K562 (cell line): ENCODE data around the gene FN3KRP. TPM values are rescaled to one million over a fixed set of nuclear protein-coding genes. Genes with fewer than 3 reads are reported as not detected.

Experiments
- ERF ChIP-seq: fragments of 450-650 bp; formaldehyde crosslinking; IDR thresholded peaks from 2 replicates; pipeline ENCODE4 v1.4.0; 2020; ENCODE audit warnings: mild to moderate bottlenecking, mixed read lengths
- JUND ChIP-seq, 2 experiments: IDR thresholded peaks; 2 replicates in 1 of 2; 3 replicates in 1 of 2; pipeline ENCODE4 v1.6.1; 2011; ENCODE audit warnings: borderline replicate concordance in 2 of 2, low read depth in 2 of 2, low read length in 2 of 2, improper control_type of control experiment in 1 of 2, missing biosample characterization in 1 of 2, missing genetic modification characterization in 1 of 2, missing genetic modification reagents in 1 of 2
- MAFG ChIP-seq: fragments of 450-650 bp; conservative IDR thresholded peaks from 2 replicates; pipeline ENCODE4 v1.6.1; 2016; ENCODE audit warnings: missing genetic modification characterization, missing compliant biosample characterization
- MBD1 ChIP-seq: fragments of 250-450 bp; sonication (Bioruptor Pico); IDR thresholded peaks from 2 replicates; pipeline ENCODE4 v1.8.0; 2022; ENCODE audit warnings: inconsistent platforms
- MED1 ChIP-seq: sonication (generic); formaldehyde crosslinking; IDR thresholded peaks from 2 replicates; pipeline ENCODE4 v1.8.1; 2023; ENCODE audit warnings: missing genetic modification reagents, borderline replicate concordance
- MYBL2 ChIP-seq, 2 experiments: fragments of 450-650 bp in 1 of 2; sonication (generic) in 1 of 2; formaldehyde crosslinking in 1 of 2; IDR thresholded peaks; 2 replicates each; pipeline versions ENCODE4 v1.6.1 to v1.8.1; 2017 to 2022; ENCODE audit warnings: borderline replicate concordance in 1 of 2, inconsistent platforms in 1 of 2, low read depth in 1 of 2, mild to moderate bottlenecking in 1 of 2, missing genetic modification reagents in 1 of 2, moderate library complexity in 1 of 2
- NFE2L1 ChIP-seq: fragments of 450-650 bp; IDR thresholded peaks from 2 replicates; pipeline ENCODE4 v1.6.1; 2016; ENCODE audit warnings: missing genetic modification characterization, low read depth, mild to moderate bottlenecking, missing compliant biosample characterization, moderate library complexity, borderline replicate concordance
- PATZ1 ChIP-seq: fragments of 250-450 bp; sonication (Bioruptor Pico); IDR thresholded peaks from 2 replicates; pipeline ENCODE4 v1.5.0; 2020; ENCODE audit warnings: mild to moderate bottlenecking, borderline replicate concordance
- PHB2 ChIP-seq: fragments of 450-650 bp; IDR thresholded peaks from 2 replicates; pipeline ENCODE4 v1.6.1; 2017; ENCODE audit warnings: low read depth
- RFX1 ChIP-seq: fragments of 450-650 bp; IDR thresholded peaks from 2 replicates; pipeline ENCODE4 v1.6.1; 2016; ENCODE audit warnings: mild to moderate bottlenecking, moderate library complexity
- ZBTB33 ChIP-seq: sonication (generic); formaldehyde crosslinking; IDR thresholded peaks from 2 replicates; pipeline ENCODE4 v1.8.1; 2023; ENCODE audit warnings: mild to moderate bottlenecking, missing genetic modification reagents
- ZBTB34 ChIP-seq: fragments of 250-450 bp; sonication (Bioruptor Pico); IDR thresholded peaks from 2 replicates; pipeline ENCODE4 v1.8.0; 2021; ENCODE audit warnings: mild to moderate bottlenecking, moderate library complexity
- ZFP36 ChIP-seq: fragments of 150-350 bp; IDR thresholded peaks from 2 replicates; pipeline ENCODE4 v1.6.1; 2018; ENCODE audit warnings: low read length, low read depth; ENCODE audit not compliant: partially characterized antibody
- ZNF217 ChIP-seq: sonication (generic); formaldehyde crosslinking; IDR thresholded peaks from 2 replicates; pipeline ENCODE4 v1.8.0; 2022; ENCODE audit warnings: mild to moderate bottlenecking, missing genetic modification reagents
- ZNF592 ChIP-seq: fragments of 450-650 bp; IDR thresholded peaks from 2 replicates; pipeline ENCODE4 v1.6.1; 2017; ENCODE audit warnings: antibody characterized with exemption, mild to moderate bottlenecking
- ZNF717 ChIP-seq: fragments of 250-450 bp; sonication (Bioruptor Pico); IDR thresholded peaks from 2 replicates; pipeline ENCODE4 v1.5.0; 2021
- polyA plus RNA-seq, 8 experiments: library from polyadenylated mRNA; depleted of rRNA in 4 of 8; stranded (reverse) in 5 of 8; unstranded in 3 of 8; fragments of >200 nt; fragmentation: Nextera tagmentation in 2 of 8; fragmentation: Illumina TruSeq in 1 of 8; extraction: Ambion mirVana in 2 of 8; extraction: Trizol in 1 of 8; gene quantifications; 2 replicates each; pipeline versions ENCODE4 v1.2.1 to v1.2.3, GENCODE V29; 2011 to 2014; ENCODE audit warnings: inconsistent platforms in 1 of 8, missing spikeins in 1 of 8
- total RNA-seq, 7 experiments: library from RNA; depleted of rRNA in 6 of 7; stranded (reverse); fragments of >200 nt in 6 of 7; fragmentation: Illumina TruSeq in 2 of 7; extraction: Trizol in 2 of 7; gene quantifications; 2 replicates each; pipeline versions ENCODE4 v1.2.1 to v1.2.3, GENCODE V29; 2011 to 2021; ENCODE audit warnings: low replicate concordance in 1 of 7

The FN3KRP gene
- total and polyA plus RNA-seq, 9 of the 15 experiments (the other 6 are each of a cell fraction or from before 2014, with no cell fraction given): 2.0 to 32.1 (median 24.9) TPM

GRCh38 chr17:82698974-82699442, 17.5 kb upstream of the FN3KRP start (continued):
- TF ChIP-seq MYBL2 (IDR thresholded peaks at IDR 0.05; ENCODE audit: low read depth): no peak
- no peak for TF ChIP-seq MYBL2 (CRISPR knock-in tag; IDR thresholded peaks at IDR 0.05; ENCODE audit: borderline replicate concordance)
- no peak for TF ChIP-seq ERF (CRISPR knock-in tag)
- no peak for TF ChIP-seq ZFP36
- no peak for TF ChIP-seq RFX1
- no peak for TF ChIP-seq PHB2
- no peak for TF ChIP-seq ZBTB34 (CRISPR knock-in tag)
- TF ChIP-seq PATZ1 (CRISPR knock-in tag): no peak
- no peak for TF ChIP-seq ZNF717
- no peak for TF ChIP-seq JUND (IDR thresholded peaks at IDR 0.05; ENCODE audit: borderline replicate concordance, low read depth, low read length)
- no peak for TF ChIP-seq JUND (tag; IDR thresholded peaks at IDR 0.05; ENCODE audit: borderline replicate concordance, low read depth, low read length)
- TF ChIP-seq MAFG: no peak
- no peak for TF ChIP-seq ZNF217 (CRISPR knock-in tag)
- no peak for TF ChIP-seq MED1
- no peak for TF ChIP-seq ZNF592
- TF ChIP-seq ZBTB33 (CRISPR knock-in tag): no peak
- no peak for TF ChIP-seq NFE2L1
- TF ChIP-seq MBD1 (CRISPR knock-in tag): no peak
